ENCODE results near the gene EEA1. TPM values are rescaled to one million over a fixed set of nuclear protein-coding genes. Genes with fewer than 3 reads are reported as not detected.

Gene EEA1
- total and polyA plus RNA-seq, 10 donors, result 2.3 to 31.2 (median 20.8) TPM

DNA sequence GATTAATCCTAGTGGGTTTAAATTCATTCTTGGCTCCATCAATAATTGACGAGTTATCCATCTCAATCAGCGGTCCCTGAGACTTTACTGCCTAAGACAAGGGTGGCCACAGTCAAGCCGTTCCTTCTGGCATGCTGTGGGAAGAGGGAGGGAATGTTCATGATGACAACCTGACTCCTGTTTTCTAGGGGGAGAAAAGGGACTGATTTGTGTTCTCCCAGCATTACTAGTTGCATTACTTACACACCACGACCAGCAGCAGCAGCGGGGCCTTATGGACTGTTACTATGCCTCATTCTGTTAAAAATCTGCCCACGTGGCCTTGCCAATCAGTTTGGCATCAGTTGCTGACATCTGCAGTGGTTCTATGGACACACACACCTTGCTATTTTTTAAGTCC is 196.4 kb downstream of the EEA1 start:
- WGBS, 5 donors, result 86 to 94% (median 92%) methylated on average over 6 of the region's 6 CpGs

DNA sequence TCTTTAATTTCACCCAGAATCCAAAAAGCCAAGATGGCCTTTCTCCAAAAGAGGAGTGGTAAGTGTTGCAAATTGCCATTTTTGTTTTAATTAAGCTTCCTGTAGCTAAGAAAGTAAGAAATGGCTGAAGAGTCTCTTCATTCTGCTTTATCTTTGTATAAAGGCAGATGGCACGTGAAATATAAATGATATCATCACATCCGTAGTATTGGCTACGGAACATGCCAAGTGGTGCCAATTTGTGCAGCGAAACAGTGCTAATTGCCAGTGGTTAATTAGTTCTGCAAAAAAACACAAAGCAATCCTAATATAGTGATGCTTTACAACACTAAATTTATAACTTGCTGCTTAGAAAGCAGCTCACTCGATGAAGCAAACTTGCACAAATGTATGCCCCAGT is 196.9 kb downstream of the EEA1 start:
- intact Hi-C loops (cut with DNase I; ENCODE audit: low total_unique reads), result no loop called here
- Histone ChIP-seq H3K4me3 (no peak overlapping the region), H3K27ac (no peak overlapping the region), H3K9me3 (no peaks in the 10 kb centered on the region), H3K4me1 (peaks cover 0 to 5% (median 0%) of the 10 kb centered on the region in 6 donors), H3K36me3 (no peaks in the 10 kb centered on the region), H3K27me3 (replicated peaks in 1 of 7) (no peaks in the 10 kb centered on the region)
- WGBS, 5 donors, result 93 to 98% (median 94%) methylated on average over 5 of the region's 5 CpGs
- no peak for DNase-seq
- no peak for TF ChIP-seq POLR2AphosphoS5 (IDR thresholded peaks at IDR 0.05)
- TF ChIP-seq, protein P1, sequence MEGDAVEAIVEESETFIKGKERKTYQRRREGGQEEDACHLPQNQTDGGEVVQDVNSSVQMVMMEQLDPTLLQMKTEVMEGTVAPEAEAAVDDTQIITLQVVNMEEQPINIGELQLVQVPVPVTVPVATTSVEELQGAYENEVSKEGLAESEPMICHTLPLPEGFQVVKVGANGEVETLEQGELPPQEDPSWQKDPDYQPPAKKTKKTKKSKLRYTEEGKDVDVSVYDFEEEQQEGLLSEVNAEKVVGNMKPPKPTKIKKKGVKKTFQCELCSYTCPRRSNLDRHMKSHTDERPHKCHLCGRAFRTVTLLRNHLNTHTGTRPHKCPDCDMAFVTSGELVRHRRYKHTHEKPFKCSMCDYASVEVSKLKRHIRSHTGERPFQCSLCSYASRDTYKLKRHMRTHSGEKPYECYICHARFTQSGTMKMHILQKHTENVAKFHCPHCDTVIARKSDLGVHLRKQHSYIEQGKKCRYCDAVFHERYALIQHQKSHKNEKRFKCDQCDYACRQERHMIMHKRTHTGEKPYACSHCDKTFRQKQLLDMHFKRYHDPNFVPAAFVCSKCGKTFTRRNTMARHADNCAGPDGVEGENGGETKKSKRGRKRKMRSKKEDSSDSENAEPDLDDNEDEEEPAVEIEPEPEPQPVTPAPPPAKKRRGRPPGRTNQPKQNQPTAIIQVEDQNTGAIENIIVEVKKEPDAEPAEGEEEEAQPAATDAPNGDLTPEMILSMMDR (IDR thresholded peaks at IDR 0.05 in 8 of 11, conservative IDR thresholded peaks at IDR 0.05 in 3 of 11), result no peak
- TF ChIP-seq POLR2A (IDR thresholded peaks at IDR 0.05), result no peak

More for the DNA sequence above, 196.4 kb downstream of the EEA1 start:
- Histone ChIP-seq H3K4me3 (no peak overlapping the region), H3K27ac (no peak overlapping the region), H3K27me3 (replicated peaks in 1 of 7) (no peaks in the 10 kb centered on the region), H3K36me3 (no peaks in the 10 kb centered on the region), H3K4me1 (peaks cover 0 to 5% (median 0%) of the 10 kb centered on the region in 6 donors), H3K9me3 (no peaks in the 10 kb centered on the region)
- intact Hi-C loops (cut with DNase I; ENCODE audit: low total_unique reads), result no loop called here
- DNase-seq, result no peak
- no peak for TF ChIP-seq POLR2A (IDR thresholded peaks at IDR 0.05)
- TF ChIP-seq POLR2AphosphoS5 (IDR thresholded peaks at IDR 0.05), result no peak
- TF ChIP-seq, protein P1 (IDR thresholded peaks at IDR 0.05 in 8 of 11, conservative IDR thresholded peaks at IDR 0.05 in 3 of 11), result no peak

DNA sequence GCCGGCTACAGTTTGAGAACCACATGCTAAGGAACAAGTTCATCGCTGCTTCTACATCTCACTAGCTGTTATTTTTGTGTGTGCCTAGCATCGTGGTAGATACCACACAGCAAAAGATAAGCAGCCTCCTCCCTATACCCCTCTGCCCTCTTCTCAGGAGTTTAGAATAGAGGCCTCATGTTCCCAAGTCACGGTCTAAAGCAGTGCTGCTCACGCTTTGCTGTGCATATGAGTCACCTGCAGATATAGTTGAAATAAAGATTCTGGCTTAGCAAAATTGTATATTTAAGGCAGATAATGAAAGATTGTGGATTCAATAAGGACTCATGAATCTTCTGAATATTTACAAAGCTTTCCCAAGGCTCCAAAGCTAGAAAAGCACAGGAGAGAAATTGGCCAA is 198.3 kb downstream of the EEA1 start:
- Histone ChIP-seq H3K4me3 (no peak overlapping the region), H3K36me3 (no peaks in the 10 kb centered on the region), H3K27ac (no peak overlapping the region), H3K4me1 (peaks cover 0 to 5% (median 0%) of the 10 kb centered on the region in 6 donors), H3K9me3 (no peaks in the 10 kb centered on the region), H3K27me3 (replicated peaks in 1 of 7) (no peaks in the 10 kb centered on the region)
- no peak for TF ChIP-seq POLR2A (IDR thresholded peaks at IDR 0.05)
- TF ChIP-seq, protein P1 (IDR thresholded peaks at IDR 0.05 in 8 of 11, conservative IDR thresholded peaks at IDR 0.05 in 3 of 11), result no peak
- no peak for TF ChIP-seq POLR2AphosphoS5 (IDR thresholded peaks at IDR 0.05)
- DNase-seq, result no peak
- intact Hi-C loops (cut with DNase I; ENCODE audit: low total_unique reads), result no loop called here
- WGBS, 5 donors, result 89 to 94% (median 93%) methylated on average over 5 of the region's 5 CpGs

DNA sequence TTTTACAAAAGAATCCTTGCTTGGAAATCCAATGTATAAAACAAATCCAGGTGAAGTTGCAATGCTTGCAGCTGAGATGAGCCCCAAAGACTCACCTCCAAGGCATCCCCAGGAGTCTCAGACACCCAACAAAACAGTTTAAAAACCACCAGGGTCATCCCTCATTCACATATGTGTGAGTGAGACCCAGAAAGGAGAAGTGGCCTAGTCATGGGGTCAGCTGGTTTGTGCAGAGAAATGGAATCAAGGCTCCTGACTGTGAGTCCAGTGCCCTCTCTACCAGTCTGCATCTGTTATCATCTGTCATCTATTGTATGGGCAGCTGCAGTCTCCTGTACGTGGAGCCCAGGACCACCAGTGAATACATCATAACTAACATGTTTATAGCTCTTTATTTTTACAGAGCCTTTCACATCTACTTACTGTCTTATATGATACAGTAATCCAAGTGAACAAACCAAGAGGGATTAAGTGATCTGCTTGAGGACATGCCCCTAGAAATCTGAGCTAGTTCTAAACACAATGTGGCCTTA is 199.3 kb downstream of the EEA1 start:
- intact Hi-C loops (cut with DNase I; ENCODE audit: low total_unique reads), result no loop called here
- Histone ChIP-seq H3K4me3 (no peak overlapping the region), H3K27me3 (replicated peaks in 1 of 7) (no peaks in the 10 kb centered on the region), H3K4me1 (no peaks in the 10 kb centered on the region), H3K9me3 (peaks cover 0 to 5% (median 2%) of the 10 kb centered on the region in 8 donors), H3K27ac (no peak overlapping the region), H3K36me3 (peaks cover 0 to 1% (median 0%) of the 10 kb centered on the region in 6 donors)
- DNase-seq, result no peak
- TF ChIP-seq POLR2A (IDR thresholded peaks at IDR 0.05) (no peak), POLR2AphosphoS5 (IDR thresholded peaks at IDR 0.05) (no peak)
- TF ChIP-seq, protein P1 (IDR thresholded peaks at IDR 0.05 in 8 of 11, conservative IDR thresholded peaks at IDR 0.05 in 3 of 11), result no peak
- 50 to 74% (median 58%) methylated on average over 1 of the region's 1 CpG for whole genome bisulfite sequencing, 5 donors
